A673 (cell line): Measurements from ENCODE around the gene RHOG. TPM values are rescaled to one million over a fixed set of nuclear protein-coding genes. Genes with fewer than 3 reads are reported as not detected.

Experiments used
- BruUV-seq: library from RNA; stranded (reverse); fragments of 400-500 nt; replicated peaks from 2 replicates; lab custom pipeline; 2021; lab: Mats Ljungman, UMichigan
- CTCF ChIA-PET: fragments of 300-600 bp; sonication (Branson Sonifier 250); formaldehyde crosslinking; loops from one replicate; lab custom pipeline; 2022; ENCODE audit warnings: antibody characterized with exemption; lab: Charles Lee
- POLR2A ChIA-PET: fragments of 300-600 bp; sonication (Branson Sonifier 250); formaldehyde crosslinking; loops from one replicate; lab custom pipeline; 2022; ENCODE audit warnings: antibody characterized with exemption; ENCODE audit not compliant: low non-redundant PET; lab: Charles Lee
- DNase-seq: peaks from one replicate; pipeline ENCODE4 v3.0.0-alpha.2; 2015; ENCODE audit warnings: low spot score
- H3K27ac ChIP-seq: fragments of 200-600 bp; sonication (generic); 2 replicates; pipeline ENCODE4 v1.5.1; 2016; ENCODE audit warnings: mixed run types, low read depth, mild to moderate bottlenecking, mixed read lengths, antibody characterized with exemption, low read length; ENCODE audit not compliant: poor library complexity, severe bottlenecking
- H3K27me3 ChIP-seq: fragments of 200-600 bp; sonication (generic); replicated peaks from 2 replicates; pipeline ENCODE4 v1.6.1; 2017; ENCODE audit warnings: mixed run types, low read depth, mild to moderate bottlenecking, mixed read lengths, antibody characterized with exemption, low read length; ENCODE audit not compliant: insufficient read depth, poor library complexity
- H3K36me3 ChIP-seq: fragments of 200-600 bp; sonication (generic); 2 replicates; pipeline ENCODE4 v1.6.1; 2016; ENCODE audit warnings: mixed run types, mild to moderate bottlenecking, mixed read lengths, antibody characterized with exemption, low read length; ENCODE audit not compliant: insufficient read depth, poor library complexity, severe bottlenecking
- H3K4me1 ChIP-seq: fragments of 200-600 bp; sonication (generic); 2 replicates; pipeline ENCODE4 v1.6.1; 2017; ENCODE audit warnings: mixed run types, mild to moderate bottlenecking, mixed read lengths, antibody characterized with exemption, low read length; ENCODE audit not compliant: insufficient read depth, poor library complexity, severe bottlenecking
- H3K4me3 ChIP-seq: fragments of 200-600 bp; sonication (generic); 2 replicates; pipeline ENCODE4 v1.5.1; 2016; ENCODE audit warnings: low read depth, mixed run types, mild to moderate bottlenecking, mixed read lengths, low read length; ENCODE audit not compliant: poor library complexity, severe bottlenecking
- H3K9me3 ChIP-seq: fragments of 200-600 bp; sonication (generic); 2 replicates; pipeline ENCODE4 v1.6.1; 2016; ENCODE audit warnings: mixed run types, low read depth, mild to moderate bottlenecking, mixed read lengths, antibody characterized with exemption, low read length; ENCODE audit not compliant: poor library complexity, severe bottlenecking
- CTCF ChIP-seq: fragments of 300-800, 200-600 bp; sonication (generic); conservative IDR thresholded peaks from 2 replicates; pipeline ENCODE4 v1.5.1; 2017; ENCODE audit warnings: low read depth, mild to moderate bottlenecking, antibody characterized with exemption, low read length, moderate library complexity, mixed read lengths
- EZH2 ChIP-seq: fragments of 200-600 bp; sonication (generic); IDR thresholded peaks from 2 replicates; pipeline ENCODE4 v1.6.1; 2017; ENCODE audit warnings: borderline replicate concordance, low read depth, mild to moderate bottlenecking, mixed read lengths, antibody characterized with exemption, low read length; ENCODE audit not compliant: poor library complexity, severe bottlenecking
- intact Hi-C: fragments of 100-400 bp; cut with micrococcal nuclease; formaldehyde crosslinking; loops from one replicate; pipeline ENCODE4 v1.10.0; 2022; ENCODE audit not compliant: unreplicated experiment
- total RNA-seq: library from RNA; stranded (reverse); gene quantifications from 2 replicates; pipeline ENCODE4 v1.2.3, GENCODE V29; 2021

RHOG gene
- total RNA-seq, 1 experiment from 2014 or later: 33.9 TPM

- DNase-seq: no peak
- TF ChIP-seq EZH2 (no peak), CTCF (no peak)
- Histone ChIP-seq H3K27me3 (no peaks in the 10 kb centered on the region), H3K4me3 (peak overlapping the region; percentile 97), H3K9me3 (no peaks in the 10 kb centered on the region), H3K27ac (no peak overlapping the region), H3K36me3 (no peaks in the 10 kb centered on the region), H3K4me1 (peaks cover 18% of the 10 kb centered on the region)
- intact Hi-C loops: loop anchor here (1.0 kb wide), 1 partner anchor 218 kb away; no protein-coding TSS in a partner anchor
- ChIA-PET POLR2A (no interaction called here), CTCF (interaction anchor here (0.9 to 2.2 kb wide), 5 partner anchors 11 to 218 kb away, joined by 3 to 31 read pairs (median 15); partner anchors contain the start of gene RHOG)
- no TSS peak for BruUV-seq
Observed at GRCh38 chr11:3854660-3854976, 13.9 kb upstream of the RHOG start.

GRCh38 chr11:3853899-3854659 is 13.3 kb upstream of the RHOG start:
- Histone ChIP-seq H3K9me3 (no peaks in the 10 kb centered on the region), H3K4me3 (no peak overlapping the region), H3K36me3 (no peaks in the 10 kb centered on the region), H3K4me1 (peaks cover 13% of the 10 kb centered on the region), H3K27ac (no peak overlapping the region), H3K27me3 (no peaks in the 10 kb centered on the region)
- ChIA-PET POLR2A (no interaction called here), CTCF (interaction anchor here (0.5 to 2.2 kb wide), 6 partner anchors 11 to 400 kb away, joined by 3 to 31 read pairs (median 10); partner anchors contain the start of gene RHOG)
- no TSS peak for BruUV-seq
- no peak for DNase-seq
- intact Hi-C loops: loop anchor here (1.0 kb wide), 1 partner anchor 218 kb away; no protein-coding TSS in a partner anchor
- TF ChIP-seq EZH2 (no peak), CTCF (no peak)

GRCh38 chr11:3853545-3853842 is 12.7 kb upstream of the RHOG start:
- Histone ChIP-seq H3K27ac (no peak overlapping the region), H3K4me3 (no peak overlapping the region), H3K4me1 (peaks cover 13% of the 10 kb centered on the region), H3K9me3 (no peaks in the 10 kb centered on the region), H3K36me3 (no peaks in the 10 kb centered on the region), H3K27me3 (no peaks in the 10 kb centered on the region)
- CTCF ChIA-PET: no interaction called here
- no TSS peak for BruUV-seq
- no peak for TF ChIP-seq CTCF
- intact Hi-C loops: no loop called here
- POLR2A ChIA-PET: no interaction called here
- no peak for DNase-seq
